GM04503 (cell line): ENCODE measurements around the gene CPOX.
"Not testable (repeated sequence)": the region's sequence is repeated elsewhere in the genome, so short reads cannot be mapped to it uniquely, and the experiment has no call there.

ENCODE experiments used
- DNase-seq: peaks from one replicate; pipeline ENCODE4 v3.0.0-alpha.2; 2012; ENCODE audit warnings: low read depth

CPOX gene

DNA sequence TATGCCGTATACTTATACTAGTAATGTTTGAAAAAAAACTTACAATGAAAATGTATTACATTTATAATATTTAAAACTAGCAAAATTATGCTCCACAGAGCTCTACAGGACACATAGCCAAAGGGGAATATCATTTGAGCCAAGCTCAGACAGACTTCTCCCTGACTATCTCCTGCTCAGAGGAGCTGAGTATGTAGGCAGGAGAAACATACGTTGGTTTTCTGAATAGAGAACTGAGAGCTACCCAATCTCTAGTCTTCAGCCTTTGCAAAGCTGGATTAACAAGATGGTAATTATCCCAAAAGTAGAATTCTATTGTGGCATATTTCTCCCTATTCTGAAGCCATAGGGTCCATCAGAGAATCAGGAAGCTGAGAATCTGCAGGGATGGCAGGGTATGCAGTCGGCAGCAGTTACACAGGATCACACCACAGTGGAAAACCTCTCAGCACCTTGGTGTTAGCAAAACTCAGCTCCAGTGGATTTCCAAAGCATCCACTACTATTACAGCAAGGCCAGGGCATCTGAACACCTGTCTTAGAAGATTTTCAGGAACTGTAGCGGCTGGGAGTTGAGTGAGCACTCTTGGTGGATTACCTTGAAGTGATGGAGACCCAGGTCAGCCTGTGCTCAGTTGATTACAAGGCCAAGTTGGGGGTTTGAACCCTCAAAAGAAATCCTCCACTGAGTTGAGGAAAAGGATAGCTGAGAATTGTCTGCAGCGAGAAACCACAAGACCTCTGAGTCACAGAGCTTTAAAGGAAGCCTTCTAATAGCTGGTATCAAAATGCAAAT lies 31.5 kb downstream of the CPOX start:
- DNase-seq, result no peak

DNA sequence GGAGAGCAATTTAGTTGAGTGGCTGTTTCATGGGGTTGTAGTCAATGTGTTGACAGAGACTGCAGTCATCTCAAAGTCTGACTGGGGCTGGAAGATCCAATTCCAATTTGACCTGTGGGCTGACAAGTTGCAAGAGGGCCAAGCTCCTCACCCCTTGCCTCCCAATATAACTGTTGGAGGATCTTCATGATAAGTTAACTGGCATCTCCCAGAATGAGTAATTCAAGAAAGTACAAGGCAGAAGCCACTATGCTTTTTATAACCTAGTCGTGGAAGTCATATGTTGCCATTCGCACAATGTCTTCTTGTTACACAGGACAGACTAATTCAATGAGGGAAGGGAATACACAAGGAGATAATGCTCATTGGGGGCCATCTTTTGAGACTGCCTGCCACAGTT lies 32.5 kb downstream of the CPOX start:
- DNase-seq, result no peak

DNA sequence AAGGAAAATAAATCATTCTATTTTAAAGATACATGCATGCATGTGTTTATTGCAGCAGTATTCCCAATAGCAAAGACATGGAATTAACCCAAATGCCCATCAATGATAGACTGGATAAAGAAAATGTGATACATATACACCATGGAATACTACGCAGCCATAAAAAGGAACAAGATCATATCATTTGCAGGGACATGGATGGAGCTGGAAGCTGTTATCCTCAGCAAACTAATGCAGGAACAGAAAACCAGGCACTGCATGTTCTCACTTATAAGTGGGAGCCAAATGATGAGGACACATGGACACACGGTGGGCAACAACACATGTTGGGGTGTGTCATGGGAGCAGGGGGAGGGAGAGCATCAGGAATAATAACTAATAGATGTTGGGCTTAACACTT lies 33.6 kb downstream of the CPOX start:
- not testable (repeated sequence) for DNase-seq

DNA sequence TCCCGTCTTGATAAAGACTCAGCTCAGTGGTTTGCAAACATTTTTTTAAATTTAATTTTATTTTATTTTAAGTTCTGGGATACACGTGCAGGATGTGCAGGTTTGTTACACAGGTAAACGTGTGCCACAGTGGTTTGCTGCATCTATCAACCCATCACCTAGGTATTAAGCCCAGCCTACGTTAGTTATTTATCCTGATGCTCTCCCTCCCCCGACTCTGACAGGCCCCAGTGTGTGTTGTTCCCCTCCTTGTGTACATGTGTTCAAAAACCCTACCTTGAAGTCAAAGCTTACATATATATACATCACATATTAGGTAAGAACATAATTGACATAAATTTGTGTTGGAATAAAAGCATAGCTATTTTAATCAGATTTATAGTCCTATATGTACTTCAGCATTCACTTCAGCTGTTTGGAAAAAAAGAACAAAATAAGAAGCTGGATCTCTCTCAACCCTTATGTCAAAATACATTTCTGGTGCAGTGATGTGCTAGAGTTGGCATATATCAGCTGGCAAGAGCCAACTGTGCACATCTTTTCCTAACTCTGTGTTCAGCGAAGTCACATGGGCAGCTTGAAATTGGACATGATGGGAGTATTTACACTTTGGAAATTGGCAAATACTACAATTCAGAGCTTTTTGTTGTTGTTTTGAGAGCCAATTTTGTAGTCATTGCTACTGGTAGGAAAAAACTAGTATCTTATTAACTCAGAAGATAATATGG lies 35.1 kb downstream of the CPOX start:
- no peak for DNase-seq

DNA sequence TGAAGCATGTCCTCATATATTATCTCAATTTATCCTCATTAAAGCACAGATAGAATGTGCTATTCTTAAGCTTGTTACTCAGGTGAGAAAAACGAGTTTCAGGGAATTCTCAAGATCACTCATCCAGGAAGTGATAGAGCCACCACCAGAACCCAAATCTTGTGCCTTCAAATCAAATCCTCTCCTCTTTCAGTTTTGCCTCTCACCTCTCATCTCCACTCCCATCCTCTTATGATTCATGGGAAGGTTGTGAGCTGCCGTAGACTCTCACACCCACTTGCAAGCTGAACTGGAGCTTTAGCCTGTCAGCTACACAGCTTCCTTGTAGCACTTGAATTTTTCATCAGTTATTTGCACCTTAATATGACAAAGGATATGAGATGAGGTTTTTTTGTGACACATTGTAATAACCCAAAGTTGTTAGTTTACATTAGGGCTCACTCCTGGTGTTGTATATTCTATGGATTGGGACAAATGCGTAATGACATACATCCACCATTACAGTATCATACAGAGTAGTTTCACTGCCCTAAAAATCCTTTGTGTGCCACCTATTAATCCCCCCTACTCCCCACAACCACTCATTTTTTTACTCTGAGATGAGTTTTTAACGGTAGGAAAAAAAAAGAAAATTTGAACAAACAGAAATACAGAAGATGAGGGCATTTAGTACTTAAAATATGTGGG lies 35.9 kb downstream of the CPOX start:
- DNase-seq, result no peak

DNA sequence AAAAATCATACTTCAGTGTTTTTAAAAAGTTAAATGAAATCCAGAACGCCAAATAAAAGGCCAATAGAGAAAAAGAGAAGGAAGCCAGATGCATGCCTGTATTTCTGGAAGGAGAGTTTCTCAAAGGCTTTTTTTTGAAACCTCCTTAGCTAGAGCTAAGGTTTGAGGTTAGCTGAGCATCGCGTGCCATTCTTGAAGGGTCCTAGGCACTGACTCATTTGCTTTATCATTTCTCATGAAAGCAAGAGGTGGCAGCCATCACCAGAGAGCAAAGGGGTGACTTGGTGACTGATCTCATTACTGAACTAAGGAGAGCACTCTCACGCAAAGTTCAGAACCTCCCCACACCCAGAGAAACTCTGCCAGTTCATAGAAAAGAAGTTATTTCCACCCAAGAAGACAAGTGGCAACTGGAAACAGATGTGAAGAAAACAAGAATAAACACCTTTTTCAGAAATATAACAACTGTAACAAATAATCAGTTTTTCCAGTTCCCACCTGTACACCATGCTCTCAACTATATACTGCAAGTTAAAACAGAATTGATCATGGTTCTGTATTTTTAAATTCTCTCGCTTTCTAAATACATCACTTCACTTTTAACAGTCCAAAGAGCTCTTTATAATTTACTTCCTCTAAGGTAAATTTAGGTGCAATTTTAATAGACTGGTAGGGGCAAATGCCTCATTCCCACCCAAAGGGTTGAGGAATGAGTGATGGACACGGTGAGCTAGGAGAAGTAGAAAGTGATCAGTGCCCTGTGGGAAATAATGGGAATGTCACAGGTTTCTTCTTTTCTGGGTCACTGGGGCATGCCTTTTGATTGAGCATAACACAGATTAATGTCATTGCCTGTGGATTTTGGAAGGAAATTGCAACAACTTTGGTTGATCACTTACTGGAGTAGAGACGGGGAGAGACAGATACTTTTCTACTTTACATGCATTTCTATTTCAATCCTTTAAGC lies 37.0 kb downstream of the CPOX start:
- no peak for DNase-seq

DNA sequence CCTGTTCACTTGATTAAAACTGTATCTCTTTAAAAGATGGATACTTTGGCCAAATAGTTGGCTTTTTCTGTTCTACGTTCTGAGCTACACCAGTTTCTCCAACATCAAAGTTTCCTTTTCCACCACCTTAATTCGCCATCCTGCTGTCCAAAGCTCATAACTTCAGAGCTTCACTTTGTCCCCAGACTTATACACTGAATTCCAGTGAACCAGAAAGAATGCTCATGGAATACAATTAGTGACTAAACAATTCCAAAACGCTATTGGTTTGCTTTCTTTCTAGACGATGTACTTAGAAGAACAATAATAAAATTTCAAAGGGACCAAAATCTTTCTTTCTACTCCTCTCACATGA lies 38.4 kb downstream of the CPOX start:
- no peak for DNase-seq

DNA sequence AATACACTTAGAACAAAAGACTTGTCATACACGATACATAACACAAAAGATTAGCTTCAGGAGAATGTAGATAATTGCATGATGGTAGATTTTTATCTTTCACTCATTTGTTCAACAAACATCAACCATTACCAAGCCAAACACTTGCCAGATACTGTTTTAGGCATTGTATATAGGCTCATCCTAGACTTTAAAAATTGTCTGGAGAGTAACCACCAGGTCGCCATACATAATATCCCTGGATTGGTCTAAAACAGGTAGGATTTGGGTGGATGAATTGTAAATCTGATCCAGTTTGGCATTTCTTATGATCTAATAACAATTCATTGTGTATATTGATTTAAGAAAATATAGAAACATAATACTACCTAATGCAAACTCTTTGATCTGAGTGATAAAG lies 38.8 kb downstream of the CPOX start:
- no peak for DNase-seq

DNA sequence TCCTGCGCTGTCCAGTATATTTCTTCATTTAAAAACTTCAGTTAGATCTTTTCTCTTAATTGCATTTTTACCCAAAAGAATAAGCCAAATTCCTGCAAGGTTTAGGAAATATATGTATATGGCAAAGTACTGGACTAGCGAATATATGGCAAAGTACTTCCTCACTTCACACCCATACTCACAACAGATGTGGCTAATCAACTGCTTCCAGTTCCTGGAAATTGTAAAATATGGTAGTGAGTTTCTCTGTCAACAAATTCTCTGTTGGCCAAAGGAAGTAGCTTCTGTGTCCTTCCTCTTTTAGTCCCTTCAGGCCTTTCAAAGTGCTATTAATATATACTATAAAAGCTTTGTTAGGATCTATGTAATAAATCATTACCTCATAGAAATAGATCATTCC lies 39.7 kb downstream of the CPOX start:
- no peak for DNase-seq

DNA sequence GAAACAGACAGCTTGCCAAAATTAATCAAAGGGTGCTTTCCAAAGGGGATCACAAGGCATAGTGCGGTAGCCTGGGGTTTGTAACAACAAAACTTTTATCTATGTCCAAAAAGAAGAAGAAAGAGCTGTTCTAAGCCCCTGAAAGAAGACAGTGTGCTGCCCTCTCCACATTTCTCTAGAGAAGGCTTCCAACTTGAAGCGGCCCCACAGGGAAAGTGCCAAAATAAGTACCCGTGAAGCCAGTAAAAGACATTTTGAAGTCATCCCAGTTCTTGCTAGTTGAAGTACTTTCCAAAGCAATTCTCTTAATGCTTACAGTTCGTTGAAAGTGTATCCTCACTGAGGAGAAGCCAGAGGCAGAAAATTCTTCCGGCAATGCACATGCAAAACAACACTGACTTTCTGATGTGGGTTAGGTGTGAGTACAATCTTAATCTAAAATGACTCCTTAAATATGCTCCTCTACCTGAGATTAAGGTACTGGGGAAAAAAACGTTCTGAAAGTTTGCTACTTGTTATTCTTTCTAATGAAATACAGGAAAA lies 40.3 kb downstream of the CPOX start:
- no peak for DNase-seq

DNA sequence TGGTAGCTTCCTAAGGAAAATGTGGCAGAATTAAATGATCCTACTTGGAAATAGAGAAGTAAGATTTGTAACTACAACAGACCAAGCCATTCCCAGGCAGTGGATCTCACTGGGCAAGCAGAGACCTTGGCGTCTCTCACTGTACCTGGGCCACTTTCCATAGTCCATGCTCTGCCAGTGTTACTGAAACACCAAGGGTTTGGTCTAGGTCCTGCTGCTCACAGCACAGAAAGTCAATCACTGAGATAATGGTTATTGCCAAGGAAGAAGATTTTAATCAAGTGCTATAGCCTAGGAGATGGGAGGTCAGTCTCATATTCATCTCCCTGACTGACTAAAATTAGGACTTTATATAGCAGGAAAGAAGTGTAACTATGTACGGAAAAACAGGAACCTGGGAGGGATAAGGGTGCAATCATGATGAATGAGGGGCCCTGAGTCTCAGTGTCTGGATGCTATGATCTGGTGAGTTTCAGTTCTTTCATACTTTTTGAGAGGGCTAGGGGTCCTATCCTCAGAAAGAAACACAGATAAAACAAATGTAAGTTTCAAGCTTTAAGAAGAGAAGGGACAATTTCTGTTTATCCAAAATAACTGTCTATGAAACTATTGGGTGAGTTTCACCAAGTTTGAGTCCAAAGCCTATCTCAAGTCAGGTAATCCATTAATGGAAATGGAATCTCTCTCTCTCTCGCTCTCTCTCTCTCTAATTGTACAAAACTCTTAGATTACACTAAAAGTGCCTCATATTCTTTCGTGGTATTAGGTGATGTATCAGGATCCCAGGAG lies 41.0 kb downstream of the CPOX start:
- DNase-seq, result no peak

DNA sequence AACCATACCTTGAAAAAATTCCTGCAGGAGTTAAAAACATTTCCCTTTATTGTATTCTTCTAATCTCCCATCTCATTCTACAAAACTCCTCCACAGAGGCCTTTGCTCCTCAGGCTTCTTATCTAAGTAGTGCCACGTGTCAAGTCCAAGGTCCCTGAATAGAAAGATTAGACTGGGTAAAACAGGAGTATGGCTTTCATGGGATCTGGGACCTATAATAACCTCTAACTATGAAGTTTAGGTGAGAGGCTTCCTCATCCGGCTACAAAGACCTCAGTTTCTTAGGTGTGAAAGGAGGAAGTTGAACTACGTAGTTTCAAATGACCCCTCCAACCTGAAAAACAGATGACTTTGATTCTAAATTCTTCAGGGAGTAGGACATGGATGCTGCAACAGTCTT lies 41.7 kb downstream of the CPOX start:
- DNase-seq, result no peak

DNA sequence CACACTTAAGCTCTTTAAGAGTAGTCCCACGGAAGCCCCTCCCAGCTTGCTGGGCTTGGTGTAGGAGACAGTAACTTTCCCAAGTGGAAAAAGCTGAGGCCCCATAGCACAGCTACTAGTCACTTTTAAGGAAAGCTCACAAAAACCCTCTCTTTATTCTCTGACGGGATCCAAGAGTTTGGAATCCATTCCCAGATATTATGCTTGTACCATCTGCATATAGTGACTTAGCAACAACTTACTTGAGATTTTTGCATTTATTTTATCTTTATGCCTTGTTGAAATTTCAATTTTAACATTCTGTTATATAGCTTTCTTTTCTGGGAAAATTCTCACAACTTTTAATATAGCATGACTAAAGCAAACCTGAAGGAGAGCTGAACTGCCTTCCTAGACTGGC lies 42.2 kb downstream of the CPOX start:
- no peak for DNase-seq

DNA sequence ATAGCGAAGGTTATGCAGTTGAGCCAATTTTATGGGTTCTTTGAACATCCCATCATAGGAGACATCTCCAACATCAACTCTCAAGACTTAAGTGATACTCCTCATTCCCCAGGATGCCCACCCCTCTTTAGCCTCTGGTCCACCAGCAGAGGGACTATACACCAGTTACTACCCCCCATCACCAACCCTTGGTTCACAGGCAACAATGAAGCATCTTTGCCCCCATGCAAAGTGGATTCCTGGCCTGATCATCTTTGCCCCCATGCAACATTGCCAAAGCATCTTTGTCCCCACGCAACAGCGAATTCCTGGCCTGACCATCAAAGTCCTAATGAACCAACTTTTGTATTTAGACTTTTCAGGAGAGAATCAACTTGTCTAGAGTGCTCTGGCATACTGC lies 42.6 kb downstream of the CPOX start:
- no peak for DNase-seq

DNA sequence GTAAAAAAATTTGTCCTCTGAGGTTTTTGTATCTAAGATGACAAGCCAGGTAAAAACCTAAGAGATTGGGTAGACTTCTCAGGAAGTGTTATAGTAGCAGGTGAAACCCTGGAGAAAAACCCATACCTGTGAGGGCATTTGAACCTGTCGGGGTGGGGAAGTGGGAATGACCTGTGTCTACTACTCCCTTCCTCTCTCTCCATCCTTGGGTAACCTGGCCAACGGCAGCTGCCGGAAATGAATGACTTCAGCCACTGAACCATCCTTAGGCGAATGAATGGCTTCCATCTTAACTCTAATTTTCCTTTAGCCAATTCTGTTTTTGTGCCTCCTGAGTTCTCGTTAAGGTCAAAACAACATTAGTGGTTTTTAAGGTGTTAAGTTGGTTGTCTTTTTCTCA lies 44.9 kb downstream of the CPOX start:
- no peak for DNase-seq

DNA sequence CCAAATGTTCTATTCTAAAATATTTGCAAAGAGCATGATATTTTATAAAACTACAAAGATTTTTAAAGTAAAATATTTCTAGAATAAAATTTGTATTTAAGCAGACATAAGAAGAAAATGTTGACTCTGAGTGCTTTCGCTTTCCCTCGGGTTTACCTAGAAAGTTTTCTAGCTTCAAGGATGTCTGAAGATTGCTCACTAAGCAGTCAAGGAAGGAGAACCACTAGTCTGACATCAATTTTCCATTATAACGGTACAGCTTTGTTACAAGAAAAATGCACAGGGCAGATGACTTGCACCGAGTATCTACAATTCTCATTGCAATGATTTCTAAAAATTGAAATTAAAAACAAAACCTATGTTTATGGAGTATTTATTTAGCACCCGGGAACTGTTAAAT lies 47.5 kb downstream of the CPOX start:
- DNase-seq, result no peak

DNA sequence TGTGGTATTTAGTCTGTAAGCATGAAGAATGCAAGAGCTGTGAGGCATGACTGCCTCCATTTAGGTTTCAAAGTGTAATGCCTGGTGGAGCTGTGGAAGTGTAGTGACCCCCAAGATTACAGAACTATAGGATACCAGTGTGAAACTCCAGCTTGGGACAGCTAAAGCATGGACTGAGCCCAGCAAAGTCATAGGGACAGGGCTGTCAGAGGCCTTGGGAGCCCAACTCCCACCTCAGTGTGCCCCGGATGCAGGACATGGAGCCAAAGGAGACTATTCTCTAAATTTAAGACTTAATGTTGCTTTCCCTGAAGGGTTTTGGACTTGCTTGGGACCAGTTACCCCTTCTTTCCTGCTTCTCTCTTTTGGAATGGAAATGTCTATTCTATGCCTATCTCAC lies 50.8 kb downstream of the CPOX start:
- no peak for DNase-seq

DNA sequence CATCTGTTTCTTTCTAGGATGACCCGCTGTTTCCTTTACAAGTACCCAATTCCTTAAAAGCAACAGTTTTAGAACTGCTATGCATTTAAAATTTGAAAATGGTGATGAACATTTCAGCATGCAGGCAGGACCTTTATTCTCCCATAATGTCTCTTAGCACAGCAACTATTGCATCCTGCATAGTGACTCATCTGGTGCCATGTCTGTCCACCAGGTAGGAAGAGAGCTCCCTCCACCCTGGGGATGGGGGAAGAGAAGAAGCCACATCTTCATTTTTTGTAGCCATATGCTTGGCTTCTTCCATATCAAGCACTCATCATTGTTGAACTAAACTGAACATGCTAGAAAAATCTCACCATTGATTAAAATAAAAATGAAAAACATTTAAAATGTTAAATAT lies 51.7 kb downstream of the CPOX start:
- DNase-seq, result no peak

DNA sequence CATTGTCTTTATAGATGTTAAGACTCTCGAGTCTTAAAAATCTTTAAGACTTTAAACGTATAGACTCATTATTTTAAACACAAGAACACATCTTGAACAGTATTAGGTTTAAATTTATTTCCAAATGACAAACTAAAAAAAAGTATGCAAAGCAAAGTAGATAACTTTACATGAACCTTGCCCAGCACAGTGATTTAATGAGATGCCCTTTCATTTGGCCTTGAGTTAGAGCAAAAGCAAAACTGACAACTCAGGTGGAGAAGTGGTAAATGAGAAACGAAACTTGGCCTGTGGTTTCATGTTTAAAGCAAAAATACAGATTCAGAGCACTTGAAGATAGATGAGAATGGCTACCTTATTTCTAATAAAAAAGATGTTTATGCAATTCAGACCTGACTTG lies 53.1 kb downstream of the CPOX start:
- DNase-seq, result no peak

DNA sequence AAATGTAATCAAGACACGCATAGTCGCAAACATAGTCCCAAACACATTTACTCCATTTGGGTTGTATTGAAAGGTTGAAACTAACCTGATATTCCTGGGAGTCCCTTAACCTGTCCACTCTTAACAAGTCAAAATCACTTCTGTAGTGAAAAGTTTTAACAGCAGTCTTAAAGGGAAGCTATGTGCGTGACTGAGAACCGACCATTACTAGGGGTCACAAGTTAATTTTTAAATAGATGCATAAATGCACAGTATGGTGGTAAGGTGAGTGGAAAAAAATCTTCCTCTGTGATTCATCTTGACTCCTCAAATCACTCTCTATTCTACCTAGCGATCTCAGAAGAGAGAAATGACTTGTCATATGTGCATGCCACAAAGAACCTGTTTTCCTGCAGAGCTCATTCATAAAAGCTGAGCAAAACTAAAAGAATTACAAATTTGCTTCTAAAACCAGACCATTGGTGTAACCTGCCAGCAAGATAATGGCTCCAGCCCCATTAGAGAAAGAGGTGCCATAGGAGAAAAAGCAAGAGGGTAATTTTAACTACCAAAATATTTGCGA lies 56.9 kb downstream of the CPOX start:
- no peak for DNase-seq

DNA sequence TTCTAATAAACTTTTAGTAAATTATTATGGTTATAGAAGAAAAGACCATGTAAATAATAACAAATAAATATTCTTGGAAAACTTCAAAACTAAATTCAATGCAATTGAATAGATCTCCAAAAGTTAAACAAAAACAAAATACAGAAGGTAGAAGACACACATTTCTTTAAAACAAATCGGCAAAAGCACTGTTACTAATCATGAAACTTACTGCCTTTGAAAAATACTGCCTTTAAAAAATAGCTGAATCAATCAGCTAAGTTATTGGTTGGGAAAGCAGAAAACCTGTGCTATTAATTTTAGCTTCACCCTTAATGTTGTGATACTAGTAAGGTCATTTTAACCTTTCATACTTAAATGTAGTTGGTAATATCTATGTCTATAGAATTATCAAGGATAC lies 58.7 kb downstream of the CPOX start:
- DNase-seq, result no peak
